ENCODE results near the gene CARD16.
A peak's percentile ranks its signal among the peaks of the same experiment; 100 is the strongest.
"Not testable (repeated sequence)": the region's sequence is repeated elsewhere in the genome, so short reads cannot be mapped to it uniquely, and the experiment has no call there.

The CARD16 gene

DNA sequence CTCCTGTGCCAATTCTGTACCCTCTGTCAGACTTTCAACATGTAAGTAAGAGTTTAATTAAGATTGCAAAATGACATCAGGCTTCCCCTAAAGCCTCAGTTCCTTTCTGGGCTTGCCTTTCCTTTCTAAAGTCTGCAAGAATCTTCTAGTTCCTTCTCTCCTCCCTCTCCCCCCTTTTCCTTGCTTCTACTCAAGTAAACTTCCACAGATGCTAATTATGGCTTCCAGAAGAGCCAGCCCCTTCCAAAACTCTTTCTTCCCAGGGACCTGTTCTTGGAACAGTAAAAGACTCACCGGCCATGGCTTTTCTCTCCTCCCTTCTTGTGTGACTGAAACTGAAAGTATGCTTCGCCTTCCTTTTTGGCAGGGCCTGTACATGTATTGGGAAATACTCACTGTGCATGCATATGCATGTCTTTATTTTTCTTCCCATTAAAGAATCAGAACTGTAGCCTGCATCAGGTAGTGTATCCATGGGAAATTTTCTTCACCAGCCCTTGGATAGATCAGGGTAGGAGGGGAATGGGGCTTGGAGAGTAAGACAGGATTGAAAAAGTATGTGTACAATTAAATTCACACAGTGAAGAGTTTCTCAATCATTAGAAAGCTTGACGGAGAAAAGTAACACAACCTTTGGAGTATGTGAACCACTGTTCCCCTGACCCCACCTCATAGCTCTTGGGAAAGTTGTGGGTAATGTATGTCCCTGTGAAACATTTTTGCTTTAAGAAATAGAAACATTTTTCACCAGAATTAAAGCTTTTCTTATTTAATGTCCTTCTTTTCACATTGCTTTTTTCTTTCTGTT is 10.1 kb downstream of the CARD16 start, which contains the start of gene CASP1:
Gene CASP1 (minus strand): TSS at position 332 of the 808 bp plus-strand sequence. CDS start 31 bp downstream, at position 301.
- peak; percentile 33; the same call in 1 of the 3 replicates for ATAC-seq
- TF ChIP-seq TOX (CRISPR knock-in tag; IDR thresholded peaks at IDR 0.05; ENCODE audit: borderline replicate concordance) (no peak), ARNTL (CRISPR knock-in tag; IDR thresholded peaks at IDR 0.05; ENCODE audit: borderline replicate concordance, low read depth) (no peak), ZFP3 (CRISPR knock-in tag; IDR thresholded peaks at IDR 0.05) (no peak), TCF4 (CRISPR knock-in tag; IDR thresholded peaks at IDR 0.05; ENCODE audit: borderline replicate concordance) (no peak), ZNF70 (CRISPR knock-in tag; IDR thresholded peaks at IDR 0.05) (no peak), ZNF8 (CRISPR knock-in tag; IDR thresholded peaks at IDR 0.05) (no peak), BACH2 (CRISPR knock-in tag; IDR thresholded peaks at IDR 0.05; ENCODE audit: borderline replicate concordance) (no peak), CSDC2 (CRISPR knock-in tag; IDR thresholded peaks at IDR 0.05) (no peak), RARB (CRISPR knock-in tag; IDR thresholded peaks at IDR 0.05) (no peak)
- TF ChIP-seq, protein P1, sequence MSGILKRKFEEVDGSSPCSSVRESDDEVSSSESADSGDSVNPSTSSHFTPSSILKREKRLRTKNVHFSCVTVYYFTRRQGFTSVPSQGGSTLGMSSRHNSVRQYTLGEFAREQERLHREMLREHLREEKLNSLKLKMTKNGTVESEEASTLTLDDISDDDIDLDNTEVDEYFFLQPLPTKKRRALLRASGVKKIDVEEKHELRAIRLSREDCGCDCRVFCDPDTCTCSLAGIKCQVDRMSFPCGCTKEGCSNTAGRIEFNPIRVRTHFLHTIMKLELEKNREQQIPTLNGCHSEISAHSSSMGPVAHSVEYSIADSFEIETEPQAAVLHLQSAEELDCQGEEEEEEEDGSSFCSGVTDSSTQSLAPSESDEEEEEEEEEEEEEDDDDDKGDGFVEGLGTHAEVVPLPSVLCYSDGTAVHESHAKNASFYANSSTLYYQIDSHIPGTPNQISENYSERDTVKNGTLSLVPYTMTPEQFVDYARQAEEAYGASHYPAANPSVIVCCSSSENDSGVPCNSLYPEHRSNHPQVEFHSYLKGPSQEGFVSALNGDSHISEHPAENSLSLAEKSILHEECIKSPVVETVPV (CRISPR knock-in tag; IDR thresholded peaks at IDR 0.05) = no peak
- TF ChIP-seq, protein P2, sequence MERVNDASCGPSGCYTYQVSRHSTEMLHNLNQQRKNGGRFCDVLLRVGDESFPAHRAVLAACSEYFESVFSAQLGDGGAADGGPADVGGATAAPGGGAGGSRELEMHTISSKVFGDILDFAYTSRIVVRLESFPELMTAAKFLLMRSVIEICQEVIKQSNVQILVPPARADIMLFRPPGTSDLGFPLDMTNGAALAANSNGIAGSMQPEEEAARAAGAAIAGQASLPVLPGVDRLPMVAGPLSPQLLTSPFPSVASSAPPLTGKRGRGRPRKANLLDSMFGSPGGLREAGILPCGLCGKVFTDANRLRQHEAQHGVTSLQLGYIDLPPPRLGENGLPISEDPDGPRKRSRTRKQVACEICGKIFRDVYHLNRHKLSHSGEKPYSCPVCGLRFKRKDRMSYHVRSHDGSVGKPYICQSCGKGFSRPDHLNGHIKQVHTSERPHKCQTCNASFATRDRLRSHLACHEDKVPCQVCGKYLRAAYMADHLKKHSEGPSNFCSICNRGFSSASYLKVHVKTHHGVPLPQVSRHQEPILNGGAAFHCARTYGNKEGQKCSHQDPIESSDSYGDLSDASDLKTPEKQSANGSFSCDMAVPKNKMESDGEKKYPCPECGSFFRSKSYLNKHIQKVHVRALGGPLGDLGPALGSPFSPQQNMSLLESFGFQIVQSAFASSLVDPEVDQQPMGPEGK (CRISPR knock-in tag; IDR thresholded peaks at IDR 0.05; ENCODE audit: borderline replicate concordance) = no peak
- TF ChIP-seq, protein P3, sequence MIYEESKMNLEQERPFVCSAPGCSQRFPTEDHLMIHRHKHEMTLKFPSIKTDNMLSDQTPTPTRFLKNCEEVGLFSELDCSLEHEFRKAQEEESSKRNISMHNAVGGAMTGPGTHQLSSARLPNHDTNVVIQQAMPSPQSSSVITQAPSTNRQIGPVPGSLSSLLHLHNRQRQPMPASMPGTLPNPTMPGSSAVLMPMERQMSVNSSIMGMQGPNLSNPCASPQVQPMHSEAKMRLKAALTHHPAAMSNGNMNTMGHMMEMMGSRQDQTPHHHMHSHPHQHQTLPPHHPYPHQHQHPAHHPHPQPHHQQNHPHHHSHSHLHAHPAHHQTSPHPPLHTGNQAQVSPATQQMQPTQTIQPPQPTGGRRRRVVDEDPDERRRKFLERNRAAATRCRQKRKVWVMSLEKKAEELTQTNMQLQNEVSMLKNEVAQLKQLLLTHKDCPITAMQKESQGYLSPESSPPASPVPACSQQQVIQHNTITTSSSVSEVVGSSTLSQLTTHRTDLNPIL (CRISPR knock-in tag; IDR thresholded peaks at IDR 0.05; ENCODE audit: low read depth) = no peak

DNA sequence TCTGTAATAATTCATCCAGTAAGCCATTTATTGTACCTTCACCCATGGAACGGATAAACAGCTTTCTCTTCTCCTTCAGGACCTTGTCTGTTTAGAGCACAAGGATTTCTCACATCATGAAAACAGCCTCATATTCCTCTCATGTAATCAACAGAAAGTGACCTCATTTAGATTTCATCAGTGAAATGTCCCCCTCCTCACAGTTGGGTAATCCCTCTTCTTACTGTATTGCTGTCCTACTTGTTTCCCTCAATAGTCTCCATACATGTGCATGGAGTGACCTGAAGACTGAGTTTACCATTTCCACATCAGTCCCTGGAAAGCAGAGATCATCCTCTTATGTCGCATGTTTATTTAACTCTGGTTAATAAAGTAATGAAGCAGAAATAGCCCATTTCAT is 10.7 kb downstream of the CARD16 start:
- ATAC-seq = not testable (repeated sequence)

DNA sequence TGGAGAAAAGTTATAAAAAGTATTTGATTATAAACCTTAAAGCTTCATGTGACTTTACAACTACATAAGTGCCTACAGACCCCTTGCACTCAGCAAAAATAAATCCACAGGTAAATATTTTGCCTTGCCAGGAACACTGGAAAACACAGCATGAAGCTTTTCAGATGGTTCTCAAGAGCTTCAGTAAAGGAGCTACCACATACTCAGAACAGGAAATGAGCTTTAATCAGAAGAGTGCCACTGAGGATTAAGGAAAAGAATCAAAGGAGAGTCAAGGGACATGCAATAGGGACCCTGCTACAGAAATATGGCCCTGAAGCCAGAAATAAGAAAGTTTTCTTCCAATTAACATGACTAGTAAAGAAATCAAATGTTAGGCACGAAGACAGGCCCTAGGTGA is 11.4 kb downstream of the CARD16 start:
- ATAC-seq = no peak
- TF ChIP-seq, protein P4, sequence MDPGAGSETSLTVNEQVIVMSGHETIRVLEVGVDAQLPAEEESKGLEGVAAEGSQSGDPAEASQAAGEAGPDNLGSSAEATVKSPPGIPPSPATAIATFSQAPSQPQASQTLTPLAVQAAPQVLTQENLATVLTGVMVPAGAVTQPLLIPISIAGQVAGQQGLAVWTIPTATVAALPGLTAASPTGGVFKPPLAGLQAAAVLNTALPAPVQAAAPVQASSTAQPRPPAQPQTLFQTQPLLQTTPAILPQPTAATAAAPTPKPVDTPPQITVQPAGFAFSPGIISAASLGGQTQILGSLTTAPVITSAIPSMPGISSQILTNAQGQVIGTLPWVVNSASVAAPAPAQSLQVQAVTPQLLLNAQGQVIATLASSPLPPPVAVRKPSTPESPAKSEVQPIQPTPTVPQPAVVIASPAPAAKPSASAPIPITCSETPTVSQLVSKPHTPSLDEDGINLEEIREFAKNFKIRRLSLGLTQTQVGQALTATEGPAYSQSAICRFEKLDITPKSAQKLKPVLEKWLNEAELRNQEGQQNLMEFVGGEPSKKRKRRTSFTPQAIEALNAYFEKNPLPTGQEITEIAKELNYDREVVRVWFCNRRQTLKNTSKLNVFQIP (CRISPR knock-in tag; IDR thresholded peaks at IDR 0.05; ENCODE audit: borderline replicate concordance, low read depth) = no peak
- TF ChIP-seq CSDC2 (CRISPR knock-in tag; IDR thresholded peaks at IDR 0.05) (no peak), ARNTL (CRISPR knock-in tag; IDR thresholded peaks at IDR 0.05; ENCODE audit: borderline replicate concordance, low read depth) (no peak), ZC3H10 (CRISPR knock-in tag; IDR thresholded peaks at IDR 0.05) (no peak), SNAI2 (CRISPR knock-in tag; IDR thresholded peaks at IDR 0.05) (no peak), TCF4 (CRISPR knock-in tag; IDR thresholded peaks at IDR 0.05; ENCODE audit: borderline replicate concordance) (no peak), BACH2 (CRISPR knock-in tag; IDR thresholded peaks at IDR 0.05; ENCODE audit: borderline replicate concordance) (no peak), ZFP30 (CRISPR knock-in tag; IDR thresholded peaks at IDR 0.05) (no peak), ISL1 (CRISPR knock-in tag; IDR thresholded peaks at IDR 0.05) (no peak), ZFP3 (CRISPR knock-in tag; IDR thresholded peaks at IDR 0.05) (no peak), TOX (CRISPR knock-in tag; IDR thresholded peaks at IDR 0.05; ENCODE audit: borderline replicate concordance) (no peak)
- TF ChIP-seq, protein P5, sequence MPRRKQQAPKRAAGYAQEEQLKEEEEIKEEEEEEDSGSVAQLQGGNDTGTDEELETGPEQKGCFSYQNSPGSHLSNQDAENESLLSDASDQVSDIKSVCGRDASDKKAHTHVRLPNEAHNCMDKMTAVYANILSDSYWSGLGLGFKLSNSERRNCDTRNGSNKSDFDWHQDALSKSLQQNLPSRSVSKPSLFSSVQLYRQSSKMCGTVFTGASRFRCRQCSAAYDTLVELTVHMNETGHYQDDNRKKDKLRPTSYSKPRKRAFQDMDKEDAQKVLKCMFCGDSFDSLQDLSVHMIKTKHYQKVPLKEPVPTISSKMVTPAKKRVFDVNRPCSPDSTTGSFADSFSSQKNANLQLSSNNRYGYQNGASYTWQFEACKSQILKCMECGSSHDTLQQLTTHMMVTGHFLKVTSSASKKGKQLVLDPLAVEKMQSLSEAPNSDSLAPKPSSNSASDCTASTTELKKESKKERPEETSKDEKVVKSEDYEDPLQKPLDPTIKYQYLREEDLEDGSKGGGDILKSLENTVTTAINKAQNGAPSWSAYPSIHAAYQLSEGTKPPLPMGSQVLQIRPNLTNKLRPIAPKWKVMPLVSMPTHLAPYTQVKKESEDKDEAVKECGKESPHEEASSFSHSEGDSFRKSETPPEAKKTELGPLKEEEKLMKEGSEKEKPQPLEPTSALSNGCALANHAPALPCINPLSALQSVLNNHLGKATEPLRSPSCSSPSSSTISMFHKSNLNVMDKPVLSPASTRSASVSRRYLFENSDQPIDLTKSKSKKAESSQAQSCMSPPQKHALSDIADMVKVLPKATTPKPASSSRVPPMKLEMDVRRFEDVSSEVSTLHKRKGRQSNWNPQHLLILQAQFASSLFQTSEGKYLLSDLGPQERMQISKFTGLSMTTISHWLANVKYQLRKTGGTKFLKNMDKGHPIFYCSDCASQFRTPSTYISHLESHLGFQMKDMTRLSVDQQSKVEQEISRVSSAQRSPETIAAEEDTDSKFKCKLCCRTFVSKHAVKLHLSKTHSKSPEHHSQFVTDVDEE (CRISPR knock-in tag; IDR thresholded peaks at IDR 0.05) = no peak
- TF ChIP-seq, protein P3 (CRISPR knock-in tag; IDR thresholded peaks at IDR 0.05; ENCODE audit: low read depth) = no peak
- TF ChIP-seq, protein P2 (CRISPR knock-in tag; IDR thresholded peaks at IDR 0.05; ENCODE audit: borderline replicate concordance) = no peak

Data from SK-N-SH treated with all-trans-retinoic acid at 6 μM for 48 hours (cell line).